Coronary artery (tissue), 2 donors: ENCODE results near the gene C1orf226.
"Not testable (repeated sequence)": the region's sequence is repeated elsewhere in the genome, so short reads cannot be mapped to it uniquely, and the experiment has no call there.

Source experiments
- DNase-seq: peaks from one replicate; pipeline ENCODE4 v3.0.0-alpha.2; 2017; ENCODE audit warnings: low spot score
- H3K27ac ChIP-seq, 2 donors: fragments of 200-600 bp; sonication (generic); one replicate each; pipeline ENCODE4 v1.5.1; 2016 to 2019
- H3K4me3 ChIP-seq: fragments of 200-600 bp; sonication (generic); 2 replicates; pipeline ENCODE4 v1.5.1; 2016; ENCODE audit warnings: mild to moderate bottlenecking, moderate library complexity
- CTCF ChIP-seq: fragments of 200-600 bp; sonication (generic); IDR thresholded peaks from one replicate; pipeline ENCODE4 v1.5.1; 2019; ENCODE audit warnings: antibody characterized with exemption

Gene C1orf226

GRCh38 chr1:162417650-162418049 lies 36.1 kb downstream of the C1orf226 start:
- H3K27ac ChIP-seq, result no peak overlapping the region
- no peak for DNase-seq

GRCh38 chr1:162418584-162418983 lies 37.1 kb downstream of the C1orf226 start:
- DNase-seq, H3K27ac ChIP-seq, H3K4me3 ChIP-seq: not testable (repeated sequence)

More at GRCh38 chr1:162417650-162418049, 36.1 kb downstream of the C1orf226 start:
- TF ChIP-seq CTCF, result no peak
- no peak overlapping the region for H3K4me3 ChIP-seq

- not testable (repeated sequence) for H3K4me3 ChIP-seq, H3K27ac ChIP-seq, DNase-seq
These were observed 38.0 kb downstream of the C1orf226 start for GRCh38 chr1:162419450-162419931.

GRCh38 chr1:162420120-162420519 lies 38.6 kb downstream of the C1orf226 start:
- no peak for TF ChIP-seq CTCF
- DNase-seq, result no peak
- no peak overlapping the region for H3K4me3 ChIP-seq
- H3K27ac ChIP-seq, result no peak overlapping the region

GRCh38 chr1:162421258-162422164 lies 40.0 kb downstream of the C1orf226 start:
- no peak for DNase-seq
- no peak overlapping the region for H3K27ac ChIP-seq
- no peak for TF ChIP-seq CTCF
- no peak overlapping the region for H3K4me3 ChIP-seq

- no peak overlapping the region for H3K4me3 ChIP-seq
- no peak for DNase-seq
- H3K27ac ChIP-seq, result no peak overlapping the region
- no peak for TF ChIP-seq CTCF
These were observed 41.3 kb downstream of the C1orf226 start for GRCh38 chr1:162422662-162423375.

- no peak for TF ChIP-seq CTCF
- no peak for DNase-seq
- Histone ChIP-seq H3K4me3 (no peak overlapping the region), H3K27ac (no peak overlapping the region)
These were observed 49.1 kb downstream of the C1orf226 start for GRCh38 chr1:162430583-162430982.

GRCh38 chr1:162432977-162433713 lies 51.6 kb downstream of the C1orf226 start:
- not testable (repeated sequence) for H3K4me3 ChIP-seq, DNase-seq, H3K27ac ChIP-seq
